IMR-90 (cell line): ENCODE measurements around the gene NEK6. TPM values are rescaled to one million over a fixed set of nuclear protein-coding genes. Genes with fewer than 3 reads are reported as not detected.

Experiments
- ATAC-seq: fragments of 200-7000 bp; cut with Tn5 transposase; 2 replicates; pipeline ENCODE4 v1.9.1; 2020; ENCODE audit warnings: low read depth, mild to moderate bottlenecking, moderate library complexity
- BruUV-seq: library from RNA; stranded (reverse); fragments of 400-500 nt; replicated peaks from 2 replicates; lab custom pipeline; 2021; lab: Mats Ljungman, UMichigan
- CTCF ChIA-PET: fragments of 300-600 bp; formaldehyde crosslinking; extraction: SDS; loops from one replicate; lab custom pipeline; 2021; ENCODE audit warnings: antibody characterized with exemption; lab: Yijun Ruan, JAX
- POLR2A ChIA-PET: fragments of 300-600 bp; sonication (Branson Sonifier 250); formaldehyde crosslinking; loops from one replicate; lab custom pipeline; 2022; ENCODE audit warnings: antibody characterized with exemption; ENCODE audit not compliant: unreplicated experiment; lab: Charles Lee
- DNase-seq: peaks from one replicate; pipeline ENCODE4 v3.0.0; 2013
- H2AFZ ChIP-seq: replicated peaks from 2 replicates; pipeline ENCODE3; 2013; ENCODE audit warnings: low read length, mild to moderate bottlenecking; ENCODE audit not compliant: poor library complexity
- H2AK5ac ChIP-seq: 2 replicates; pipeline ENCODE4 v1.6.1; 2013; ENCODE audit warnings: low read depth, low read length, inconsistent platforms
- H2AK9ac ChIP-seq: replicated peaks from 2 replicates; pipeline ENCODE3; 2013; ENCODE audit warnings: mild to moderate bottlenecking, low read depth, low read length, moderate library complexity; ENCODE audit not compliant: poor library complexity
- H2BK120ac ChIP-seq: 2 replicates; pipeline ENCODE4 v1.6.1; 2013; ENCODE audit warnings: low read depth, low read length, inconsistent platforms
- H2BK15ac ChIP-seq: 3 replicates; pipeline ENCODE4 v1.6.1; 2013; ENCODE audit warnings: low read depth, low read length, inconsistent platforms
- H2BK20ac ChIP-seq: 2 replicates; pipeline ENCODE4 v1.6.1; 2013; ENCODE audit warnings: low read depth, mild to moderate bottlenecking, inconsistent platforms, low read length, moderate library complexity
- H2BK5ac ChIP-seq: 2 replicates; pipeline ENCODE4 v1.6.1; 2013; ENCODE audit warnings: mild to moderate bottlenecking, low read depth, low read length, inconsistent platforms; ENCODE audit not compliant: poor library complexity, severe bottlenecking
- H3K14ac ChIP-seq: replicated peaks from 2 replicates; pipeline ENCODE4 v1.6.1; 2013; ENCODE audit warnings: low read depth, low read length, inconsistent platforms
- H3K18ac ChIP-seq: 2 replicates; pipeline ENCODE4 v1.6.1; 2013; ENCODE audit warnings: low read depth, low read length, control low read depth
- H3K23ac ChIP-seq: 2 replicates; pipeline ENCODE4 v1.6.1; 2013; ENCODE audit warnings: low read depth, low read length, inconsistent platforms
- H3K27ac ChIP-seq: 2 replicates; pipeline ENCODE4 v1.5.1; 2013; ENCODE audit warnings: mild to moderate bottlenecking, control low read depth, low read length; ENCODE audit not compliant: insufficient read depth
- H3K27me3 ChIP-seq: 2 replicates; pipeline ENCODE4 v1.6.1; 2013; ENCODE audit warnings: low read length; ENCODE audit not compliant: control insufficient read depth, insufficient read depth
- H3K36me3 ChIP-seq: 2 replicates; pipeline ENCODE4 v1.6.1; 2013; ENCODE audit warnings: low read length, mixed read lengths; ENCODE audit not compliant: control insufficient read depth, insufficient read depth
- H3K4ac ChIP-seq: 2 replicates; pipeline ENCODE4 v1.6.1; 2013; ENCODE audit warnings: low read depth, low read length, inconsistent platforms
- H3K4me1 ChIP-seq: 2 replicates; pipeline ENCODE4 v1.6.1; 2013; ENCODE audit warnings: low read length, mixed read lengths; ENCODE audit not compliant: control insufficient read depth, insufficient read depth
- H3K4me2 ChIP-seq: 2 replicates; pipeline ENCODE4 v1.6.1; 2013; ENCODE audit warnings: low read depth, mild to moderate bottlenecking, control low read depth, low read length, moderate library complexity
- H3K4me3 ChIP-seq: 2 replicates; pipeline ENCODE4 v1.5.1; 2013; ENCODE audit warnings: low read depth, mild to moderate bottlenecking, control low read depth, low read length, moderate library complexity; ENCODE audit not compliant: insufficient read depth
- H3K56ac ChIP-seq: 2 replicates; pipeline ENCODE4 v1.6.1; 2013; ENCODE audit warnings: low read length, inconsistent platforms; ENCODE audit not compliant: insufficient read depth; ENCODE audit errors: extremely low read depth
- H3K79me1 ChIP-seq, 2 experiments: 2 replicates each; pipeline ENCODE4 v1.6.1; 2013; ENCODE audit warnings: low read length in 2 of 2, inconsistent platforms in 1 of 2, low read depth in 1 of 2
- H3K9ac ChIP-seq: 2 replicates; pipeline ENCODE4 v1.6.1; 2013; ENCODE audit warnings: low read depth, low read length, control low read depth
- H3K9me1 ChIP-seq: 2 replicates; pipeline ENCODE4 v1.6.1; 2013; ENCODE audit warnings: low read length, inconsistent platforms; ENCODE audit not compliant: insufficient read depth
- H3K9me3 ChIP-seq: 2 replicates; pipeline ENCODE4 v1.6.1; 2013; ENCODE audit warnings: low read length; ENCODE audit not compliant: control insufficient read depth, insufficient read depth
- H4K20me1 ChIP-seq: 2 replicates; pipeline ENCODE4 v1.6.1; 2013; ENCODE audit warnings: low read length, inconsistent platforms; ENCODE audit not compliant: insufficient read depth
- H4K5ac ChIP-seq: 2 replicates; pipeline ENCODE4 v1.6.1; 2013; ENCODE audit warnings: mild to moderate bottlenecking, low read depth, low read length, control low read depth
- H4K8ac ChIP-seq, 2 experiments: 2 replicates each; pipeline ENCODE4 v1.6.1; 2013; ENCODE audit warnings: low read depth in 2 of 2, low read length in 2 of 2, control low read depth in 1 of 2, inconsistent platforms in 1 of 2
- H4K91ac ChIP-seq: 2 replicates; pipeline ENCODE4 v1.6.1; 2013; ENCODE audit warnings: low read depth, low read length, inconsistent platforms; ENCODE audit not compliant: insufficient read depth
- BHLHE40 ChIP-seq: fragments of 150-350 bp; IDR thresholded peaks from 2 replicates; pipeline ENCODE4 v1.6.1; 2016; ENCODE audit warnings: mild to moderate bottlenecking, low read depth, low read length
- FOS ChIP-seq: fragments of 150-350 bp; IDR thresholded peaks from 2 replicates; pipeline ENCODE4 v1.6.1; 2016; ENCODE audit warnings: low read depth, low read length
- MAFK ChIP-seq: IDR thresholded peaks from 2 replicates; pipeline ENCODE4 v1.6.1; 2012; ENCODE audit warnings: low read depth, low read length, improper control_type of control experiment
- POLR2A ChIP-seq: IDR thresholded peaks from 2 replicates; pipeline ENCODE4 v1.6.1; 2012; ENCODE audit warnings: mild to moderate bottlenecking, low read depth, low read length
- RAD21 ChIP-seq: IDR thresholded peaks from 2 replicates; pipeline ENCODE4 v1.6.1; 2012; ENCODE audit warnings: low read length, improper control_type of control experiment
- RFX5 ChIP-seq: IDR thresholded peaks from 2 replicates; pipeline ENCODE4 v1.8.0; 2012; ENCODE audit warnings: low read depth, mild to moderate bottlenecking, low read length, moderate library complexity
- WGBS, 2 experiments: methylation state at CpG; one replicate each; pipeline versions ENCODE4 v1.1.5 to v1.1.7; 2013; ENCODE audit warnings: missing lambda C conversion rate in 2 of 2; ENCODE audit not compliant: insufficient read length in 1 of 2; ENCODE audit errors: extremely low coverage in 2 of 2; 5-methylcytosine and 5-hydroxymethylcytosine counted together
- dilution Hi-C: fragments of 300-500 bp; cut with HindIII; formaldehyde crosslinking; loops from one replicate; pipeline ENCODE4 v1.14.3; 2018; ENCODE audit warnings: low sequenced_read_pairs; ENCODE audit not compliant: unreplicated experiment
- in situ Hi-C: fragments of 300-500 bp; cut with MboI; formaldehyde crosslinking; loops from 3 replicates; pipeline ENCODE4 v1.14.3; 2019; ENCODE audit warnings: low sequenced_read_pairs, inconsistent platforms, mixed read lengths
- intact Hi-C: fragments of 100-400 bp; cut with micrococcal nuclease; formaldehyde crosslinking; loops from 2 replicates; pipeline ENCODE4 v1.10.0; 2022
- polyA plus RNA-seq, 3 experiments: library from polyadenylated mRNA; depleted of rRNA; stranded (reverse); fragments of >200 nt; gene quantifications; 2 replicates each; pipeline ENCODE4 v1.2.3, GENCODE V29; 2012; ENCODE audit warnings: low replicate concordance in 1 of 3
- total RNA-seq: library from RNA; depleted of rRNA; stranded (reverse); fragments of >200 nt; gene quantifications from 2 replicates; pipeline ENCODE4 v1.2.3, GENCODE V29; 2012
- TF ChIP-seq, protein P1 (sequence below): conservative IDR thresholded peaks from 2 replicates; pipeline ENCODE4 v1.5.1; 2012; ENCODE audit warnings: mild to moderate bottlenecking, low read depth, low read length, improper control_type of control experiment

NEK6 gene
- total and polyA plus RNA-seq, 2 of the 4 experiments (the other 2 are of a cell fraction) = 79.9 to 112 TPM

DNA sequence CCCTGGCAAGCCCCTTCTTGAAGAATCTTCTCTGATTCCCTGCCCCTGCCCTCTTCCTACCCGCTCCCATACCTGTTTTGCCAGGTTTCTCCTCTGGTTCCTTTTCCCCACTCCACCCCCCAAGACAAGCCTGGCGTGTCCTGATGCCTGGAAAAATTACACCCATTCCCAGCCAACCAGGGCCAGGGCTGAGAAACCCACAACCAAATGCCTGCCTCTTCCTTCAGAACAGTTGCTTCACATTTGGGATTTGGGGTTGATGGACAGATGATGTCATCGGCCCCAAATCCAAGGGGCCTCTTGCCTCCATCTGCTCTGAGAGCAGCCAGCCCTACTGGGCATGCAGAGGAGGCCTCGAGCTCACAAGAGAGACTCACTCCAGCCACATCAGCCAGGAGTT, 8.8 kb upstream of the NEK6 start:
- WGBS, 2 experiments = no CpG with 5 or more reads among the region's 4 CpGs
- POLR2A ChIA-PET = no interaction called here
- no peak overlapping the region for H2BK15ac ChIP-seq
- no peak overlapping the region for H4K5ac ChIP-seq
- H3K36me3 ChIP-seq = no peaks in the 10 kb centered on the region
- peak overlapping the region; percentile 21 for H2AFZ ChIP-seq
- CTCF ChIA-PET = interaction anchor here (0.8 kb wide), 1 partner anchor 11 kb away, joined by 3 read pairs; no protein-coding TSS in a partner anchor
- BruUV-seq = no TSS peak
- H3K27ac ChIP-seq = no peak overlapping the region
- ATAC-seq (no peak), DNase-seq (no peak)
- in situ Hi-C loops (no loop called here), intact Hi-C loops (no loop called here), dilution Hi-C loops (no loop called here)
- H4K91ac ChIP-seq = no peak overlapping the region
- no peak overlapping the region for H3K18ac ChIP-seq
- H2AK5ac ChIP-seq = no peak overlapping the region
- no peak overlapping the region for H3K4me2 ChIP-seq
- no peak overlapping the region for H3K4ac ChIP-seq
- no peak overlapping the region for H2BK20ac ChIP-seq
- H3K9me1 ChIP-seq = peaks cover 7% of the 10 kb centered on the region; the same call in 1 of the 2 replicates
- no peaks in the 10 kb centered on the region for H4K20me1 ChIP-seq
- H3K56ac ChIP-seq = no peak overlapping the region
- H2AK9ac ChIP-seq = no peak overlapping the region
- peaks cover 12% of the 10 kb centered on the region for H3K4me1 ChIP-seq
- no peak overlapping the region for H3K23ac ChIP-seq
- H3K27me3 ChIP-seq = no peaks in the 10 kb centered on the region
- no peak overlapping the region for H3K14ac ChIP-seq
- TF ChIP-seq POLR2A = no peak
- TF ChIP-seq MAFK = no peak
- no peak for TF ChIP-seq FOS
- TF ChIP-seq, protein P1, sequence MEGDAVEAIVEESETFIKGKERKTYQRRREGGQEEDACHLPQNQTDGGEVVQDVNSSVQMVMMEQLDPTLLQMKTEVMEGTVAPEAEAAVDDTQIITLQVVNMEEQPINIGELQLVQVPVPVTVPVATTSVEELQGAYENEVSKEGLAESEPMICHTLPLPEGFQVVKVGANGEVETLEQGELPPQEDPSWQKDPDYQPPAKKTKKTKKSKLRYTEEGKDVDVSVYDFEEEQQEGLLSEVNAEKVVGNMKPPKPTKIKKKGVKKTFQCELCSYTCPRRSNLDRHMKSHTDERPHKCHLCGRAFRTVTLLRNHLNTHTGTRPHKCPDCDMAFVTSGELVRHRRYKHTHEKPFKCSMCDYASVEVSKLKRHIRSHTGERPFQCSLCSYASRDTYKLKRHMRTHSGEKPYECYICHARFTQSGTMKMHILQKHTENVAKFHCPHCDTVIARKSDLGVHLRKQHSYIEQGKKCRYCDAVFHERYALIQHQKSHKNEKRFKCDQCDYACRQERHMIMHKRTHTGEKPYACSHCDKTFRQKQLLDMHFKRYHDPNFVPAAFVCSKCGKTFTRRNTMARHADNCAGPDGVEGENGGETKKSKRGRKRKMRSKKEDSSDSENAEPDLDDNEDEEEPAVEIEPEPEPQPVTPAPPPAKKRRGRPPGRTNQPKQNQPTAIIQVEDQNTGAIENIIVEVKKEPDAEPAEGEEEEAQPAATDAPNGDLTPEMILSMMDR = no peak
- no peak for TF ChIP-seq BHLHE40
- TF ChIP-seq RAD21 = no peak
- no peak for TF ChIP-seq RFX5
- no peak overlapping the region for H3K9ac ChIP-seq
- no peak overlapping the region for H3K4me3 ChIP-seq
- H2BK5ac ChIP-seq = no peak overlapping the region
- H4K8ac ChIP-seq = no peak overlapping the region
- H3K9me3 ChIP-seq = no peaks in the 10 kb centered on the region
- H2BK120ac ChIP-seq = no peak overlapping the region
- H3K79me1 ChIP-seq = peaks cover 0 to 11% of the 10 kb centered on the region in 2 experiments; a peak in 1 of 4 replicates
